ENCODE results near the gene GIT1.

GRCh38 chr17:29526322-29526721 lies 63.1 kb downstream of the GIT1 start:
- no peak for TF ChIP-seq ELF4 (IDR thresholded peaks at IDR 0.05)
- TF ChIP-seq ZNF384 (IDR thresholded peaks at IDR 0.05), result no peak
- no peak for TF ChIP-seq NFRKB (IDR thresholded peaks at IDR 0.05)
- TF ChIP-seq FOXK2 (IDR thresholded peaks at IDR 0.05), result no peak
- no peak for TF ChIP-seq FOXM1 (IDR thresholded peaks at IDR 0.05; ENCODE audit: borderline replicate concordance)
- no peak for TF ChIP-seq BHLHE40 (IDR thresholded peaks at IDR 0.05; ENCODE audit: borderline replicate concordance)
- TF ChIP-seq PKNOX1 (IDR thresholded peaks at IDR 0.05), result no peak
- TF ChIP-seq SP1 (IDR thresholded peaks at IDR 0.05), result no peak
- TF ChIP-seq HDGF (IDR thresholded peaks at IDR 0.05; ENCODE audit: borderline replicate concordance), result no peak
- TF ChIP-seq TARDBP (IDR thresholded peaks at IDR 0.05), result no peak
- no peak for TF ChIP-seq ARNT (IDR thresholded peaks at IDR 0.05)
- TF ChIP-seq LEF1 (IDR thresholded peaks at IDR 0.05; ENCODE audit: borderline replicate concordance), result no peak
- TF ChIP-seq SUZ12 (IDR thresholded peaks at IDR 0.05), result no peak
- TF ChIP-seq L3MBTL2 (conservative IDR thresholded peaks at IDR 0.05), result no peak

Measured in HEK293T (cell line).